ENCODE results near the gene SMAD7. TPM values are rescaled to one million over a fixed set of nuclear protein-coding genes. Genes with fewer than 3 reads are reported as not detected.

The SMAD7 gene
- total and polyA plus RNA-seq, 2 experiments from 2014 or later, result 11.8 to 29.8 TPM

GRCh38 chr18:48947560-48947959, 3.2 kb downstream of the SMAD7 start:
- Histone ChIP-seq H3K36me3 (ENCODE audit: insufficient read depth) (no peaks in the 10 kb centered on the region), H3K9me2 (ENCODE audit: insufficient read depth) (no peaks in the 10 kb centered on the region), H2AFZ (no peak overlapping the region), H3K27ac (ENCODE audit: low read depth) (no peak overlapping the region), H3K27me3 (ENCODE audit: insufficient read depth) (peaks cover 17% of the 10 kb centered on the region), H3K79me2 (replicated peaks; ENCODE audit: insufficient read depth) (peaks cover 87% of the 10 kb centered on the region), H3K4me1 (ENCODE audit: insufficient read depth) (peaks cover 56% of the 10 kb centered on the region), H3F3A (replicated peaks; ENCODE audit: low read depth) (peaks cover 11% of the 10 kb centered on the region), H3K4me2 (peak overlapping the region; percentile 100), H3K4me3 (peak overlapping the region; percentile 98), H4K20me1 (replicated peaks; ENCODE audit: insufficient read depth) (peaks cover 72% of the 10 kb centered on the region)
- no peak for DNase-seq (ENCODE audit: low spot score)
- H3K27ac Mint-ChIP-seq, result no peak overlapping the region
- H3K4me1 Mint-ChIP-seq, result peaks cover 58% of the 10 kb centered on the region
- no peak for ATAC-seq
- H3K27me3 Mint-ChIP-seq (ENCODE audit: insufficient read depth, low read depth, poor library complexity), result peaks cover 25% of the 10 kb centered on the region
- peaks cover 70% of the 10 kb centered on the region for H3K36me3 Mint-ChIP-seq (ENCODE audit: low read depth)
- TF ChIP-seq ZNF331 (CRISPR knock-in tag; IDR thresholded peaks at IDR 0.05; ENCODE audit: low read depth), result no peak
- TF ChIP-seq ZNF462 (CRISPR knock-in tag; IDR thresholded peaks at IDR 0.05), result no peak
- no peak for TF ChIP-seq POLR2AphosphoS5 (IDR thresholded peaks at IDR 0.05; ENCODE audit: low read depth)
- no peak for TF ChIP-seq CREB1 (CRISPR knock-in tag; IDR thresholded peaks at IDR 0.05; ENCODE audit: low read depth)
- no peak for TF ChIP-seq STAT1 (IDR thresholded peaks at IDR 0.05; ENCODE audit: unreplicated experiment)
- peak overlapping the region; percentile 98 for H3K4me3 Mint-ChIP-seq
- peaks cover 2% of the 10 kb centered on the region; the same call in 1 of the 3 replicates for H3K9me3 Mint-ChIP-seq

GRCh38 chr18:48947092-48947491, 3.7 kb downstream of the SMAD7 start:
- peak overlapping the region; percentile 100 for H3K4me2 ChIP-seq
- H3F3A ChIP-seq (replicated peaks; ENCODE audit: low read depth), result peaks cover 10% of the 10 kb centered on the region
- no peaks in the 10 kb centered on the region for H3K36me3 ChIP-seq (ENCODE audit: insufficient read depth)
- no peak overlapping the region for H2AFZ ChIP-seq
- no peak overlapping the region for H3K27ac ChIP-seq (ENCODE audit: low read depth)
- Mint-ChIP-seq H3K36me3 (ENCODE audit: low read depth) (peaks cover 75% of the 10 kb centered on the region), H3K4me1 (peaks cover 63% of the 10 kb centered on the region), H3K9me3 (peaks cover 2% of the 10 kb centered on the region; the same call in 1 of the 3 replicates), H3K27ac (no peak overlapping the region), H3K4me3 (peak overlapping the region; percentile 98), H3K27me3 (ENCODE audit: insufficient read depth, low read depth, poor library complexity) (peaks cover 23% of the 10 kb centered on the region)
- ATAC-seq (no peak), DNase-seq (ENCODE audit: low spot score) (no peak)
- peaks cover 61% of the 10 kb centered on the region for H3K4me1 ChIP-seq (ENCODE audit: insufficient read depth)
- H3K9me2 ChIP-seq (ENCODE audit: insufficient read depth), result no peaks in the 10 kb centered on the region
- peaks cover 92% of the 10 kb centered on the region for H3K79me2 ChIP-seq (replicated peaks; ENCODE audit: insufficient read depth)
- peak overlapping the region; percentile 98 for H3K4me3 ChIP-seq
- H3K27me3 ChIP-seq (ENCODE audit: insufficient read depth), result peaks cover 17% of the 10 kb centered on the region
- peaks cover 76% of the 10 kb centered on the region for H4K20me1 ChIP-seq (replicated peaks; ENCODE audit: insufficient read depth)
- TF ChIP-seq JUNB (IDR thresholded peaks at IDR 0.05; ENCODE audit: unreplicated experiment) (no peak), NANOG (IDR thresholded peaks at IDR 0.05; ENCODE audit: borderline replicate concordance) (no peak), CREB1 (CRISPR knock-in tag; IDR thresholded peaks at IDR 0.05; ENCODE audit: low read depth) (no peak), STAT1 (IDR thresholded peaks at IDR 0.05; ENCODE audit: unreplicated experiment) (no peak), ZNF462 (CRISPR knock-in tag; IDR thresholded peaks at IDR 0.05) (no peak)
